Measurements from ENCODE around the gene OGFR.

The OGFR gene

DNA sequence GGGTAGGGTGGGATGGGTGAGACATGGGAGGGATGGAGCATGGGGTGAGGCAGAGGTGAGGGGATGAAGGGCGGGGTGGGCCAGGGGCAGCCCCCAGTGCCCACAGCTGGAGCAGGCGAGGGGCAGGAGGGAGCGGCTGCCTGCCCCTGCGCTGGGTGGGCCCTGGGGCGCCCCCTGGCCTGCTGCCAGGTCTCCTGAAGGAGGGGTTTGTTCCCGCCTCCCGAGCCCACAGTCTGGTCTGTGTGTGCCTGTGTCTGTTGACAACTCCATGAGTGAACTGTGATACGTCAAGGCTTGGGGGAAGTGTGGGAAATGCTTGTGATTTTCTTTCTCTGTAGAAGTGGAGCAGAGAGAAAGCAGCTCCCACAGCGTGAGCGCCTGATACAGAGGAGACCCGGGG, 19.2 kb upstream of the OGFR start:
- H3K27ac Mint-ChIP-seq: no peak overlapping the region
- peaks cover 7% of the 10 kb centered on the region for H3K4me1 Mint-ChIP-seq (ENCODE audit: low read depth)
- H3K4me3 Mint-ChIP-seq: no peak overlapping the region
- no peak for DNase-seq
- no peaks in the 10 kb centered on the region for H3K9me3 Mint-ChIP-seq
- no peaks in the 10 kb centered on the region for H3K27me3 Mint-ChIP-seq
- no peaks in the 10 kb centered on the region for H3K36me3 Mint-ChIP-seq (ENCODE audit: low read depth)

DNA sequence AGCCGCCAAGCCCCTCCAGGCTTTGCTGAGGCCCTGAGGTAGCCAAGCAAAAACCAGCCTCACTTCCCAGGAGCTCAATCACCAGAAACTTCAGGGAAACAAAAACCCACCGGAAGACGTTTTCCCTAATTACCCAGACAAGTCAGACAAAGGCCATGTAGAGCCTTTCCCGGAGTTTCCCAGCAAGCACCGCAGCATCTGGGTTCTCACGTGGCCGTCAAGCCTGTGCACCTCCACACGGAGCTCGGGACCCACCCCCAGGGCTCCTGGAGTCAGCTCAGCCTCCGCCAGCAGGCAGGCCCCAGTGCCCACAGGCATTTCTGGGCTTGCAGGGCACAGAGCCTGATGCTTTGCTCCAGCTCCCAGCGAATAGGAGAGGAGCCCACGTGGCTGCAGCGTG, 18.5 kb upstream of the OGFR start:
- no peaks in the 10 kb centered on the region for H3K27me3 Mint-ChIP-seq
- no peaks in the 10 kb centered on the region for H3K36me3 Mint-ChIP-seq (ENCODE audit: low read depth)
- no peak for DNase-seq
- no peak overlapping the region for H3K27ac Mint-ChIP-seq
- no peaks in the 10 kb centered on the region for H3K9me3 Mint-ChIP-seq
- peaks cover 8% of the 10 kb centered on the region for H3K4me1 Mint-ChIP-seq (ENCODE audit: low read depth)
- H3K4me3 Mint-ChIP-seq: no peak overlapping the region

DNA sequence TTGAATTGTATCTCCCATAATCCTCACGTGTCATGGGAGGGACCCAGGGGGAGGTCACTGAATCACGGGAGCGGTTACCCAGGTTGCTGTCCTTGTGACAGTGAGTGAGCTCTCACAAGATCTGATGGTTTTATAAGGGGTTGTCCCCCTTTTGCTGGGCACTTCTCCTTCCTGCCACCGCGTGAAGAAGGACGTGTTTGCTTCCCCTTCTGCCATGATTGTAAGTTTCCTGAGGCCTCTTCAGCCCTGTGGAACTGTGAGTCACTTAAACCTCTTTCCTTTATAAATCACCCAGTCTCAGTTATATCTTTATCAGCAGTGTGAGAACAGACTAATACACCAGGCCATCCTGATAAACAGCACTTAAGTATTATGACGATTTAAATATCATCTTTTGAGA, 17.3 kb upstream of the OGFR start:
- Mint-ChIP-seq H3K9me3 (no peaks in the 10 kb centered on the region), H3K4me3 (no peak overlapping the region), H3K27me3 (no peaks in the 10 kb centered on the region), H3K4me1 (ENCODE audit: low read depth) (peaks cover 15% of the 10 kb centered on the region), H3K36me3 (ENCODE audit: low read depth) (no peaks in the 10 kb centered on the region), H3K27ac (no peak overlapping the region)
- no peak for DNase-seq

DNA sequence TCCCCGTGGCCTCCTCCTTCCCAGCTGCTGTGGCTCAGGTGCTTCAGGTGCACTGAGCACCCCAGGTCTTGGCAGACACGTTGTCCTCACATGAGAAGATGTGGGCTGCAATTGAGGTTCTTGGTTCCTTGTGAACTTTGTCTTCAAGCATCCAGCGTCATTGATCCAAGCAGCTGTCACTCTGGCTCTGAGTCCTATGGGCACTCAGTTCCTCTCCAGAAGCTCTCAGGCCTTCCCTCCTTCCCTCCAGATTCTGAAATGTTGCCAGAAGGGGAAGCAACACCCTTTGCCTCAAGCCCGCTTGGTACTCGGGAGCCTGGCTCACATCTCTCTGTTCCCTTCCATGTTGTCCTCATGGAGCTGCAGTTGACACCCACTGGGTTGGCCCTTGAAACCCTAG, 16.8 kb upstream of the OGFR start:
- Mint-ChIP-seq H3K4me1 (ENCODE audit: low read depth) (peaks cover 18% of the 10 kb centered on the region), H3K9me3 (no peaks in the 10 kb centered on the region), H3K27ac (no peak overlapping the region), H3K4me3 (no peak overlapping the region), H3K36me3 (ENCODE audit: low read depth) (no peaks in the 10 kb centered on the region), H3K27me3 (no peaks in the 10 kb centered on the region)
- DNase-seq: no peak

DNA sequence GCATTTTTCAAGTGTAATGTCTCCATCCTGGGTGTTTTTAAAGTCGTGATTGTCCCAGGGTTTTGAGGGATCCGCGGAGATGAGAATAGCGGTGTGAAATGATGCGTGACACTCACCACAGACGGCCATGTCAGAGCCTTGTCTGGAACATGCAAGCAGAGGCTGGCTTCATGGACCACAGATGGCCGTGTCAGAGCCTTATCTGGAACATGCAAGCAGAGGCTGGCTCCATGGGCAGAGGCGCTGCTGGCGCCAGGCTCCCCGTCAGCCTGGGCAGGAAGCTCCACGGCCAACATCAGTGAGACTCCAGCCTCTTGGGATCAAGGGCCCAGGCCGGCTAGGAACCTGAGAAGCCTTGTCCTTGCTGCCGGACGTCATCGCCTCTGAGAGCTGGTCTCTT, 16.0 kb upstream of the OGFR start:
- no peaks in the 10 kb centered on the region for H3K36me3 Mint-ChIP-seq (ENCODE audit: low read depth)
- H3K27ac Mint-ChIP-seq: no peak overlapping the region
- peaks cover 25% of the 10 kb centered on the region for H3K4me1 Mint-ChIP-seq (ENCODE audit: low read depth)
- no peak for DNase-seq
- H3K27me3 Mint-ChIP-seq: no peaks in the 10 kb centered on the region
- no peak overlapping the region for H3K4me3 Mint-ChIP-seq
- no peaks in the 10 kb centered on the region for H3K9me3 Mint-ChIP-seq

DNA sequence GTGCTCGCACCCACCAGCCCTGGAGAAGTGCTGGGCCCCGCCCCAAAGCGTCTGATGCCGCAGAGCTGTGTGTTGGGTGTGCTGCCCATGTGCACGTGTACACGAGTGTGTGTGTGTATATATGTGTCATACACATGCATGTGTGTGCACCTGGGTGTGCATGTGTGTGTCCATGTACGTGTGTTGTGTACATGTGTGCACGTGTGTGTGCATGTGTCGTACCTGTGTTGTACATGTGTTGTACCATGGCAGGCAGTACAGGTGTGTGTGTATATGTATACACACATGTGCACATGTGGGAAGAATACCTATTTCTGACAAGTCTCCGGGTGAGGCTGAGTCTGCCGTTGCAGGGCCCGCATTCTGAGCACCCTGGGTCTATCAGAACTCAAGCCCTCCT, 14.6 kb upstream of the OGFR start:
- H3K27me3 Mint-ChIP-seq: no peaks in the 10 kb centered on the region
- H3K36me3 Mint-ChIP-seq (ENCODE audit: low read depth): no peaks in the 10 kb centered on the region
- H3K27ac Mint-ChIP-seq: no peak overlapping the region
- peaks cover 35% of the 10 kb centered on the region for H3K4me1 Mint-ChIP-seq (ENCODE audit: low read depth)
- H3K9me3 Mint-ChIP-seq: no peaks in the 10 kb centered on the region
- DNase-seq: no peak
- no peak overlapping the region for H3K4me3 Mint-ChIP-seq

DNA sequence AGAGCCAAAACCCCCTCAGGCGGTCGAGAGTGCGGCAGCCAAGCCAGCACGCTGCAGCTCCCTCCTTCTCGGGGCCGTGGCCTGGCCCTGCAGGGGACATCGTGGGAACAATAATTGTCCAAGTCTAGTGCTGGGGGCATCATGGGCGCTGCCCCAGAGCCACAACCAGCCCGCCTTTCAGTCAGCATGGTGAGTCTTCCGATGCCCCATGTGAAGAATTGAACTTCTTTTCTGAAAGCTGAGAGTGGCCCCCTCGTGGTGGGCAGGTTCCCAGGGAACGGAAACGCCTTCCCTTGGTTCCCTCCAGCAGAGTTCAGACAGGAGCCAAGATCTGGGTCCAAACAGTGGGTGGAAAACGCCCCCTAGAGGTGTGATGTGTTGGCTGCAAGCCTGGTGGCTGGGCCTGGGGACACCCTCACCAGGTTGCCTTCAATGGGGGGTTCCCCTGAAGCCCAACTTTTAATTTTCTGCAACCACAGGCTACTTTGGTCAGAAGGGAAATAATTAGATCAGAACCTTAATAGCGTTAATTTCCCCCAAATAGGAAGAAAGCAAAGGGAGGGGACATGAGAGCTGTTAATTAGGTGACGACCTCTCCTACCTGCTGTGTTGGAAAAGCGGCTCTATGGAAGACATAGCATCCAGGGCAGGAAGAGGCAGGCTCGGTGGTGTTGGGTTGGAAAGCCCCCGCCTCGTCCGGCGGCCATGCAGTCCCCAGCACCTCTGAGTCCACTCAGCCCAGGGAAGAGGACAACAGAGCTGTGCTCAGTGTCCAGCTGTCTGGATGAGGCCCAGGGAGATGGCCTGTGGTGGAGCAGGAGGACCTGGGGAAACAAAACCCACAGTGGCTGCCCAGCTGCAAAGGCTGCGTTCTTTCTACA, 13.1 kb upstream of the OGFR start:
- H3K36me3 Mint-ChIP-seq (ENCODE audit: low read depth): no peaks in the 10 kb centered on the region
- peak; percentile 82 for DNase-seq
- no peak overlapping the region for H3K4me3 Mint-ChIP-seq
- no peaks in the 10 kb centered on the region for H3K27me3 Mint-ChIP-seq
- H3K27ac Mint-ChIP-seq: no peak overlapping the region
- no peaks in the 10 kb centered on the region for H3K9me3 Mint-ChIP-seq
- peaks cover 39% of the 10 kb centered on the region for H3K4me1 Mint-ChIP-seq (ENCODE audit: low read depth)

DNA sequence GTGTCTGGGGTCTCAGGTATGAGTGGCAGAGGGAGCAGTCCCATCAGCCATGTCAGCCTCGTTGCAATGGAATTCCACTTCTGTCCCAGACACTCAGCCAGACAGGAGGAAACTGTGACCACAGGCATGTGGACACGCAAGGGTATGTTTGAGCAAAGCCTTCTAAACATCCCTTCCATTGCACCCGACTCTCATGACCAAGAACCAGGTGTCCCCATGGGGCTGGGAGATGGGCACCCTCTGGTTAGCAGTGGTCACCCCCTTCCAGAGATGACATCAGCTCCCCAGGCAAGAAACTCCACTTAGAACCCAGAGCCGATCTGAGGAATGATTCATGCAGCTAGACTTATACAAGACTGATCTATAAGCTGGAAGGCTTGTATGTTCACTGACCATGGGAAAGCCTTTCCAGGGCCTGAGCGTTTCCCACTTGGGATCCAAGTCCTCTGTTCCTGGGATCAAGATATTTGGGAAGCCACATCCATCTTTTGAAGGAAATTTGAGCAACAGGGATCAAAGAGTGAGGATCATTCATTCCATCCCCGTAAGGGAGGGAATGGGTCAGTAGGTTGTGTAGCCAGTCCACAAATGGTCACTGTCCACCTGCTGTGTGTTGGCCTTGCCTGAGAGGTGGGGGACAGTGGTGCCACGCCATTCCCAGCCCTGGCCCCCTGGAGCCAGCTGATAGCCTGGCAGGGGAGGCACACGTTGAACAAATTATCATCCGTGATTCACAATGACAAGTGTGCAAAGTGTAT, 12.3 kb upstream of the OGFR start:
- Mint-ChIP-seq H3K4me3 (no peak overlapping the region), H3K9me3 (no peaks in the 10 kb centered on the region), H3K36me3 (ENCODE audit: low read depth) (no peaks in the 10 kb centered on the region), H3K27me3 (no peaks in the 10 kb centered on the region), H3K4me1 (ENCODE audit: low read depth) (peaks cover 40% of the 10 kb centered on the region), H3K27ac (no peak overlapping the region)
- no peak for DNase-seq

DNA sequence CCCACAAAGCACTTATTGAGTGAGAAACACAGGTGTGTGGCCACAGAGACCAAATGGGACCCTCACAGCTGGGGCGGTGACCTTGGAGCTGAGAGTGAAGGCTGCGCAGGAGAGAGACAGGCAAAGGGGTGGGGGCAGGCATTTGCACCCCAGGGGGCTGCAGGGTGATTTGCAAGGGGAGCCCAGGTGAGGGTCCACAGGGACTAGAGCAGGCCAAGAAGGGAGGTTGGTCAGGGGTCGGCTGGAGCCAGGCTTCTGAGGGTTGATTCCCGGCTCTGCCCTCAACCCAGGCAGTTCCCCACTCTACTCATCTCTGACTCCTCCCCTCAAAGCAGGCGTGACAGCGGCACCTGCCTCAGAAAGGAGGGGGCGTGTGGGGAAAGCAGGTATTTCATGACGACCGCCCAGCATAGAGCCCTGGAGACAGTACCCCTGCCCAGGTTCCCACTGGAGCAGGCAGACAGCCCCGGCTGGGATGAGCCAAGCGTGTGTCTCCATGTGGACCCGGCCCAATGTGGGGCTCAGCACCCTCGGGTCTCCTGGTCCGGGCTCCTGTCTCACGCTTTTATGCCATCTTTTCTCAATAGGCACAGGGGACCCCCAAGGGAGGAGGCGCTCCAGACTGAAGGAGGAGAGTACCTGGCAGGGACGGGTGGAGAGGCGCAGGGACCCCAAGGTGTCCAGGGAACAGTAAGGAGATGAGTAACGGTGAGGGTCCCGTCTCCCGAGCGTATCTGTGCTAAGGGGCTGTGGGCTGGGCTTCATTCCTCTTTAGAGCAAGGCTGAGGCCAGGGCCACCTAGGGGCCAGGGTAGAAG, 11.5 kb upstream of the OGFR start:
- peaks cover 43% of the 10 kb centered on the region for H3K4me1 Mint-ChIP-seq (ENCODE audit: low read depth)
- no peaks in the 10 kb centered on the region for H3K27me3 Mint-ChIP-seq
- H3K36me3 Mint-ChIP-seq (ENCODE audit: low read depth): peaks cover 7% of the 10 kb centered on the region
- H3K27ac Mint-ChIP-seq: peak overlapping the region; percentile 81
- H3K4me3 Mint-ChIP-seq: peak overlapping the region; percentile 59
- no peaks in the 10 kb centered on the region for H3K9me3 Mint-ChIP-seq
- no peak for DNase-seq

DNA sequence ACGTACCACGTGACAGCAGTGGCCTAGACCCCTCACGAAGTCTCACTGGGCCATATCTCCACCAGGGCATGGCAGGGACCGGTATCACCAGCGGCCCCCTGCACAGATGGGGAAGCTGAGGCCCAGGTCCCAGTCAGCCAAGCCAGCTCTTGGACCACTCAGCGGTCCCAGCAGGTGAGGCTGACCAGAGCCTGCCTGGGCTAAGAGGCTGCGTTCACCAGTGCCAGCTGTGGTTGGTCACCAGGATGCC, 11.0 kb upstream of the OGFR start:
- Mint-ChIP-seq H3K9me3 (no peaks in the 10 kb centered on the region), H3K4me3 (peak overlapping the region; percentile 59), H3K27ac (peak overlapping the region; percentile 81), H3K27me3 (no peaks in the 10 kb centered on the region), H3K36me3 (ENCODE audit: low read depth) (peaks cover 13% of the 10 kb centered on the region), H3K4me1 (ENCODE audit: low read depth) (peaks cover 46% of the 10 kb centered on the region)
- DNase-seq: no peak

DNA sequence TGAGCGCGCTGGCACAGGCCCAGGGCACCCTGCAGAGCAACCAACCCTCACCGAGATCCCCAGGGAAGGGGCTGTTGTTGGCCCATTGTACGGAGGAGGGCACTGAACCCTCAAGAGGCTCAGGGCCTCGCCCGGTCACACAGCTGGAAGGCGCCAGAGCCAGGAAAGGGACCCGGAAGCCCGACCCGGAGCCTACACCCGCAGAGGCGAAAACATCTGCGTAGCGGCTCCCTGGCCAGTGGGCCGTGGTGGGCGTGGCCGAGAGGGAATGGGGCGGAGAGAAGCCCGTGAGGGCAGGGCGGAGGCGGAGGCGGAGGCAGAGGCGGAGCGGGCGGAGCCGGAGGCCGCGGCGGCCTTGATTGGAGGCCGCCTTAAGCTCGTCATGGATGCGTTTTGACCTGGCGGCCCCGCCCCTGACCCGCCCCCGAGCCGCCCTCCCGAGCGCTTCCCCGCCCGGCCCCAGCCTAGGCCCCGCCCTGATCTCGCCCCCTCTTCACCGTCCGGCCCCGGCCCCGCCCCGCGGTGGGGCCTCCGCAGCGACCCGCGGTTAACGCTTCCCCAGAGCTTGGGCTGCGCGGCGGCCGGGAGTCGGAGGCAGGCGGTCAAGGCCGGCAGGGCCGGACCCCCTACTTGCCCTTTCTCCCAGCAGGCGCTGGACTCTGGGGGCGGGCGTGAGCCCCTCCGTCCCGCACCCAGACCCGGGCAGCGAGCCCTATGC, 10.5 kb upstream of the OGFR start:
- Mint-ChIP-seq H3K9me3 (no peaks in the 10 kb centered on the region), H3K27me3 (no peaks in the 10 kb centered on the region), H3K4me3 (peak overlapping the region; percentile 76), H3K36me3 (ENCODE audit: low read depth) (peaks cover 18% of the 10 kb centered on the region), H3K27ac (peak overlapping the region; percentile 95), H3K4me1 (ENCODE audit: low read depth) (peaks cover 46% of the 10 kb centered on the region)
- DNase-seq: peak; percentile 97

DNA sequence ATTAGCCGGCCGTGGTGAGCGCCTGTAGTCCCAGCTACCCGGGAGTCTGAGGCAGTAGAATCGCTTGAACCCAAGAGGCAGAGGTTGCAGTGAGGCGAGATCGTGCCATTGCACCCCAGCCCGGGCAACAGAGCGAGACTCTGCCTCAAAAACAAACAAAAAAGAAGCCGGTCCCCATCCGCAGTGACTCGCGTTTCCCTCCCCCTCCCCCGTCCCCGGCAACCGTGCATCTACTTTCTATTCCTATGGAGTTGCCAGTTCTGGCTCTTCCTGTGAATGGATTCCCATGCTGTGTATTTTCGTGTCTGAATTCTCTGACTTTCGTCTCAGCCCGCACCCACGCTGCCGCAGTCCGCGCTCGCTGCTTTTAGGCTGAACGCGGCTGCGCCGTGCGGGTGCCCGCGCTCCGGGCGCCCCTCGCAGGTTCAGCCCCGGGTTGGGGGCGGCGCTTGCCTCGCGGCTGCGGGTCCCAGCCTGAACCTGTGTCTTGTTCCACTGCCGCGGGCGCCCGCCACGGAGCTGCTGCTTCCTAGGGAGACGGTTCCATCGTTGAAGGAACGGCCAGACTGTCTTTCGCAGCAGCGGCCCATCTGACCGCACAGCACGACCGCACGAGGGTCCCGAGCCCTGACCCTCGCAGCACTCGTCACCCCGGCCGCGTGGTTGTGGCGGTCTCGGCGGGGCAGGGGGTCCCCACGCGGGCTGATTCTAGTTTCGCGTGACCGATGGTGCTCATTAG, 9.4 kb upstream of the OGFR start:
- H3K9me3 Mint-ChIP-seq: no peaks in the 10 kb centered on the region
- DNase-seq: peak; percentile 84
- peaks cover 28% of the 10 kb centered on the region for H3K36me3 Mint-ChIP-seq (ENCODE audit: low read depth)

DNA sequence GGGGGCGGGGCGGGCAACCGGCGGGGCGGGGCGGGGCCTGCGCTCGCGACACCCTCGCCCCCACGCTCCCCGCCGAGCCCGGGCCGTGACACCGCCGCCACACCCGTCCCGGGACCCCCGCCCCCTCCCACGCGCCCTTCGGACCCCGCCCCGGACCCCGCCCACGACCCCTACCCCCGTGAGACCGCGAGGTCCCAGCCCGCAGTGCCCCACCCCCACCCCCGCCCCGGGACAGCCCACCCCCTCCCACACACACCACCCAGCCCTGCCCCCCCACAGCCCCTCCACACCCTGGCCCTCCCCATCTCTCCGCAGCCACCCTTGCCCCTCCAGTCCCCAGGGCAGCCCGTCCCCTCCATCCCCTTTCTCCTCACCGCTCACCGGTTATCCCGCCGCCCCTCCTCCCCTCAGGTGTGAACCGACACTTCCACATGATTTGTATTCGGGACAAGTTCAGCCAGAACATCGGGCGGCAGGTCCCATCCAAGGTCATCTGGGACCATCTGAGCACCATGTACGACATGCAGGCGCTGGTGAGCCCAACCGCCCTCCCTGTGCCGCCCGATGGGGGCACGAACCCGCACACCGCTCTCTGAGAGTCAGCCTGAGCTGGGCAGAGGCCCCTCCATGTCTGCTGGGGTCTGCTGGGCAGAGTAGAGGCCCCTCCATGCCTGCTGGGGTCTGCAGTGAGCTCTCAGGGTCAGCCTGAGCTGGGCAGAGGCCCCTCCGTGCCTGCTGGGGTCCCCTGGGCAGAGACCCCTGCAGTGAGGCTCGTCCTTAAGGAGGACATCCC, 7.7 kb upstream of the OGFR start:
- Mint-ChIP-seq H3K4me3 (peak overlapping the region; percentile 82), H3K27ac (peak overlapping the region; percentile 91), H3K4me1 (ENCODE audit: low read depth) (peaks cover 40% of the 10 kb centered on the region), H3K36me3 (ENCODE audit: low read depth) (peaks cover 43% of the 10 kb centered on the region), H3K9me3 (no peaks in the 10 kb centered on the region), H3K27me3 (no peaks in the 10 kb centered on the region)
- DNase-seq: no peak

More for the DNA sequence above, 9.4 kb upstream of the OGFR start:
- Mint-ChIP-seq H3K27ac (peak overlapping the region; percentile 95), H3K4me3 (peak overlapping the region; percentile 76), H3K4me1 (ENCODE audit: low read depth) (peaks cover 48% of the 10 kb centered on the region), H3K27me3 (no peaks in the 10 kb centered on the region)

All from activated T-cell treated with anti-CD3 and anti-CD28 coated beads, Interleukin-2, amount 50 U/mL, for 24 hours (primary cell).